Epidermal melanocyte (primary cell): ENCODE results near the gene HOXD8.

ENCODE experiments used
- DNase-seq: peaks from one replicate; pipeline ENCODE4 v3.0.0; 2011; ENCODE audit warnings: low spot score; ENCODE audit not compliant: insufficient read length

The HOXD8 gene

GRCh38 chr2:176090862-176091261, 38.6 kb upstream of the HOXD8 start:
- DNase-seq: no peak

DNA sequence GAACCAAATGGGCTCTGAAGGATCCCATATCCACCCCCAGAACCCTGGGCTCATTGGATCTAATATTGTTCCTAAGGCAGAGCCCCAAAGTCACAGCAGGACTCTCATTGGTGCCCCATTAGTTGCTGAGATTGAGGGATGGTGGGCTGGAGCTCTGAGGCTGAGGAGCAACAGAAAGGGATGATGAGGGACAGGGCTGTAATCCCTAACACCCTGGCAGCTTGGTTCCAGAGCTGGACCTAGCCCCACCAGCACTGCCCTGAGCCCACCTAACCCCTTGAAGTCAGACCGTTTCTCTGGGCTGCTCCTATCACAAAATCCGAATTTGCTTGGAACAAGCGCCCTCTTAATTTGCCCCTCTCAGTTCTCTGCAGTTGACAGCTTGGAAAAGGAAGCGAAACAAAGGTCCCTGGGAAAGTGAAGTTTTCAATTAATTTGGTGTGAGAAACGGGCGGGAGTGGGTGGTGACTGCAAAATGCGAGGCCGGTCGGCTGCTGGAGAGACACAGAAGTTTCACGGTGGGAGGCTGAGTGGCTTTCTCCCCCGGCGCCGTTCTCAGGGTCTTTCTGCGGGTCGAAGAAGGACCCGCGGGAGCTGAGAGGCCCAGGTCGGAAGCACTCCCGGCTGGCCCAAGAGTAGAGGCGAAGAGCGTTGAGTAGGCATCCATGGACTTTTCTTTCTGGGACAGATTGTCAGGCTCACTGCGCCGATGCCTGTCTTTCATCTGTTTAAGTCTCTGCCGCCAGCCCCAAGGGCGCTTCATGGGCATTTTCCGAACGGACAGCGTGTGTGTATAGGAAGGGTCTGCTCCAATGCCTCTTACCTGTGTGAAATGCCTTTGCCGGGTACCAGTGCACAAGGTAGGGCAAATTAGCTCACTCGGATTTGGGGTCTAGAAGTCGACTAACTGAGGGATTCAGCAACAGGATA, 37.9 kb upstream of the HOXD8 start:
- no peak for DNase-seq

GRCh38 chr2:176092270-176093144, 37.0 kb upstream of the HOXD8 start, which contains the start of gene HOXD13:
Gene HOXD13 (plus strand): TSS chr2:176092721. CDS start chr2:176092891, 170 bp downstream.
- no peak for DNase-seq

DNA sequence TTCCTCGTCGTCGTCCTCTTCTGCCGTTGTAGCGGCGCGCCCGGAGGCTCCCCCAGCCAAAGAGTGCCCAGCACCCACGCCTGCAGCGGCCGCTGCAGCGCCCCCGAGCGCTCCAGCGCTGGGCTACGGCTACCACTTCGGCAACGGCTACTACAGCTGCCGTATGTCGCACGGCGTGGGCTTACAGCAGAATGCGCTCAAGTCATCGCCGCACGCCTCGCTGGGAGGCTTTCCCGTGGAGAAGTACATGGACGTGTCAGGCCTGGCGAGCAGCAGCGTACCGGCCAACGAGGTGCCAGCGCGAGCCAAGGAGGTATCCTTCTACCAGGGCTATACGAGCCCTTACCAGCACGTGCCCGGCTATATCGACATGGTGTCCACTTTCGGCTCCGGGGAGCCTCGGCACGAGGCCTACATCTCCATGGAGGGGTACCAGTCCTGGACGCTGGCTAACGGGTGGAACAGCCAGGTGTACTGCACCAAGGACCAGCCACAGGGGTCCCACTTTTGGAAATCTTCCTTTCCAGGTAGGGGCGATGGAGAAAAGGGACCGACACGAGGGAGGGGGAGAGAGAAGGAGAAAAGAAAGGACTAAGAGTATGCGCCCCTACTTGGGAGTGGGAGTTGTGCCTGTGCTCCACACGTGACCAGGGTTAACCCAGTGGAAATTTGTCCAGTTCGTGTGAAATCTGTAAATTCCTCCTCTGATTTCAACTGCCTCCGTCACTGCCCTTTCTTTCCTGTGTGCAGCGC, 36.2 kb upstream of the HOXD8 start:
- DNase-seq: no peak

DNA sequence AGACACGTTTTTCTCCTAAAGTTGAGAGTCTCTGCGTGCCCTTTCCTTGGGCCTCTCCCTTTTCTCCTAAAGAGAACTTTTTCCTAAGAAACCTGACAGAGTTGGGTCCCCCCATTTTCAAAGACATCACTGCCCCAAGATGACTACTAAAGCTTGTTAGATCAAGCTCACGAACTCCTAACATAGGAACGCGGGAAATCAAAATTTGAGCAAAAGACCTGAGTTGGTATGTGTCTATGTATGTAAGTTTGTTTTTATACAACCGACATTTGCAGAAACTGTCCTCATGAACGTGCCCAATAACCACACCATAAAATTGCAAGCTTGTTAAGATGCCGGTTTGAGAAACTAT, 35.6 kb upstream of the HOXD8 start:
- DNase-seq: no peak

- no peak for DNase-seq
These were observed 35.2 kb upstream of the HOXD8 start for GRCh38 chr2:176094349-176094748.

- no peak for DNase-seq
These were observed 34.1 kb upstream of the HOXD8 start for GRCh38 chr2:176095421-176095820.

- DNase-seq: no peak
These were observed 33.1 kb upstream of the HOXD8 start for GRCh38 chr2:176096243-176096985.

GRCh38 chr2:176096986-176097819, 32.3 kb upstream of the HOXD8 start:
- peak; percentile 89 for DNase-seq

- DNase-seq: no peak
These were observed 31.6 kb upstream of the HOXD8 start for GRCh38 chr2:176097820-176098365.

DNA sequence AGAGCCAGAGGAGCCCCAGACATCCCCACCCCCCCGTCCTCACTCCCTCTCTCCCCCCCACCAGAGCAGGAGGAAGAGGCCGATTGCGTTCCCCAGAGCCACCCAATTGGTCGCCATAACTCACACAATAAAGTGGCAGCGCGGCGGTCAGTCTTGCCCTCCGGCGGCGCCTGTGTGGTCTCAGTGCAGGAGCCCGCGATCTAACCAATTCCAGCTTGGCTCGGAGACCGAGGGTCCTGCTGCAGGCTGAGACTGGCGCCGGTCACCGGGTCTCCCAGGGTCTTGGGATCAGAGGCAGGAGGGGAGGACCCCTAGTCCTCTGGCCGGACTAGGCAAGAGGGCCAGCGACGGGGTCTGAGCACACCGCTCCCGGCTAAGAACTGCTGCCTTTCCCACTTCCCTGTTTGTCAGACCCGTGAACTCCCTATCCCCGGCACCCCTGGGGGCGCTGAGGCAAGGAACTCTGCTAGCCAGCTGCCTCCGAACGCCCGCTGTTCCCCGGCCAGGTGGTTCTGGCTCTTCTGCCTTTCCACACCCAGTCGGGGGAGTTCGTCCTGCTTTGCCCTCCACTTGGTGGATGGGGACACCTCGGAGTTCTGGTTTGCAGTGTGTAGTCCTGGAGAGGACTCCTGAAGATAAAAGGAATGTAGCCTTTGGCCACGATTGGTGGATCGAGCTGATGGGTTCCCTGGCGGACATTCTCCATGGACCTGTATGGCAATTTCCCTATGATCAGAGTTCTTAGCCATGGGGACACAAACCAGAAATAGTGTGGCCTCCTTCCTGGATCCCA, 30.9 kb upstream of the HOXD8 start:
- DNase-seq: no peak

DNA sequence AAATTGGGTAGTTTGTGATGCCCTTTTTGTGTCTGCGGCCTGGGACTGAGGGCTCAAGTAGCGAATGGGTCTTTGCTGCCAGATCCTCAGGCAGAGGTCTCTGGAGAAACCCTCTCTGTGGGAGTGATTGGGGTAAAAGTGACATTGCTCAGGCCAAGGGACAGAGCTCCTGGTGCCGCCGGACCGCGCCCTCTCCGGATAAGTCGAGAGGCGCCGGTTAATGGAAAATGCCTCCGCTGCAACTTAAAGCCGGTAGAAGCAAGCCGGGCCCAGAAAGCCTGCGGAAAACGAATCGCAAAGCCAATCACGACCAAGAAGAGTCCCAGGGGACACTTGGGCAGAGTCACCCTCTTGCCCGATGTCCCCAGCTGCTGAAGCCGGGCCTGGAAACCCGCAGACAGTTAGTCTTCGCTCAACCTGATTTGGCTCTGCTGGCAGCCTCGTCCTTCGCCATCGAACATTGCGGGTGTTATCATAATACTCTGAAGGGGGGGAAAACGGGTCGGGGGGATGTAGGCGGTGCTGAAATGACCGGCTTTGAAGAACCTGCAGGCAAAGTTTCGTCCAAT, 30.3 kb upstream of the HOXD8 start:
- DNase-seq: no peak

GRCh38 chr2:176099728-176100546, 29.6 kb upstream of the HOXD8 start, which contains the start of gene HOXD12:
Gene HOXD12 (plus strand): TSS chr2:176099795. CDS start chr2:176099802, 7 bp downstream.
- DNase-seq: no peak

- DNase-seq: no peak
These were observed 28.9 kb upstream of the HOXD8 start for GRCh38 chr2:176100547-176101140.

DNA sequence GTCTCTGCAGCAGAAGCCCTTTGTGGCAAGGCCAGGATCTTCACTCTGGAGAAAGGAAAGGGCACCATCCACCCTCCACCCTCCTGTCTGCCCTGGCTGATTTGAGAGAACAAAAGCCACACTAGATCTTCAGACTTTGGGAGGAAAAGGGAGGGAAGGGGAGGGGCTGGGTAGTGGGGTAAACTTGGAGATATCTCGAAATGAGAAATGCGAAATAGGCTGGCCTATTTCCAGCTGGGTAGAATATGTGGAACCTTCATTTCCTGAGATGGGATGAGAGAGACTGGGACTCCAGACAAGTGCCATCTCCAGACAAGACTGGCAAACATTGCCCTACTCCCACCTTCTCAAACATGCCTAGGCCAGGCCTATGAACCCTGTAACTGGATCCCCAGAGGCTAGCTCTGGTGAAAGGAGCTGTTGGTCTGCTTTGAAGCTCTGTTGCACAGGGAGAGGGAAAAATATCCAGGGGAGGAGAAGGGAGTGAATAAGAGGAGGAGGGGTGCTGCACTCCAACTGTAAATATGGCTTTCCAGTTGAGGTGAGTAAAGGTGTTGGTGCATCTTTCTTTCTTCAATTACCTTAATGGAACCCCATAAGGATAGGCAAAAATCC, 28.2 kb upstream of the HOXD8 start:
- no peak for DNase-seq

DNA sequence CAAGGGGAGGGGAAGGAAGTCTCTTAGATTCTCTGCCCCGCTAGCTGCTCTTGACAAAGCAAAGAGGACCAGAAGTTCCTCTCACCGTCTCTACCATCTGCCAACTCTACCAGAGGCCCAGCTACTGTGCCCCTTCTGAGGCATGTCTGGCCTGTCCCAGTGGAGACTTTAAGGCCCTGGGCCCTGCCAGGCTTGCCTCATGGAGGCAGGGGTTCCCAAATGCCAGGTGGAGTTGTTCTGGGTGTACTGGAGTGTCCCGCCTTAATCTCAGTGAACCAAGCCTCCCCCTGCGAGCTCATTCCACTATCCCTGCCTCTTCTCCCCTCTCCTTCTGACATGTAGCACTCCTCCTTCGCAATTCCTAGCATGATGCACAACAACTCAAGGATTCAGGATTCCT, 27.7 kb upstream of the HOXD8 start:
- DNase-seq: no peak
